Stimulated activated CD4-positive, alpha-beta T cell treated with anti-CD3 and anti-CD28 coated beads, Interleukin-2, amount 100 ng/mL, for 4 hours (primary cell): ENCODE measurements around the gene COLEC12.

Experiments used
- DNase-seq: peaks from one replicate; pipeline ENCODE4 v3.0.0-alpha.2; 2020; ENCODE audit warnings: low read depth

COLEC12 gene

DNA sequence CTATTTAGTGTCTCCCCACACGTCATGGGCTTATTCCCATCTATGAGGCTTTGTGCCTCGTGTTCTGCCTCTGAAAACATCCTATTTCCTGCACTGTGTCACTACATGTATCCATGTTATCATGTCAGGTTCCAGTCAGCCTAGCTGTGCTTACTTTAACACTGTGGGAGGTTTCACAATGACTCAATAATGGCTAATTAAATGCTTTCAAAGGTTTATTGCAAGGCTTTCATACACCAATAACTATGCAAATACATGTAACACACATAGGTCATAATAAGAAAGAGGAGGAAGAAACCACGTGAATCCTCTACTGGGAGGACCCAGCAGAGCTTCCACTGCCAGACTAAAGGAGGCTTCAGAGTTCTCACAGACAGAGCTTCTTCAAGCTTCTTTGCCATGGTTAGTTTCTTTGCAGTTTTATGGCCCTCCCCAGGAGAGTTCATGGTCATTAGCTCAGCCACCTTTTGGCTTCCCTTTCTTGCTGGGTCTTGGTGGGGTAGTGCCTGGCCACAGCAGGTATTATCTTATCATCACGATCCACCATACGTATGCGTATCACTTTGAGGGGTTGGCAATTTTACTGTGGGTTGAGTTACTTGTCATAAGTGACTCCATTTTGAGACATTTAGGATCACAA, 5.1 kb upstream of the COLEC12 start:
- no peak for DNase-seq

DNA sequence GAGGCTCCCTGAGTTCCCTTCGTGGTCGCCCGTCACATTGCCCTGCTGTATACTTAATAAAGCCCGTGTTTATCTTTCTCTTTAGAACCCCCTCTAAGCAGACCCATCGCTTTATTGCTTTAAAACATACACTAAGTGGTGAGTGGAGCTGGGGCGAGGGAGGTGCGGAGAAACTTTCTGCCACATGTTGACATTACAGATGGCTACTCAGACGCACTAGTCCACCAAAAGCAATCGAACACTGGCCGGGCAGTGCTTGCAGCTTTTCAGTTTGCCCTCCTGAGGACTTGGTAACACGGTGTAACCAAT, 859 bp upstream of the COLEC12 start:
- DNase-seq, result no peak

DNA sequence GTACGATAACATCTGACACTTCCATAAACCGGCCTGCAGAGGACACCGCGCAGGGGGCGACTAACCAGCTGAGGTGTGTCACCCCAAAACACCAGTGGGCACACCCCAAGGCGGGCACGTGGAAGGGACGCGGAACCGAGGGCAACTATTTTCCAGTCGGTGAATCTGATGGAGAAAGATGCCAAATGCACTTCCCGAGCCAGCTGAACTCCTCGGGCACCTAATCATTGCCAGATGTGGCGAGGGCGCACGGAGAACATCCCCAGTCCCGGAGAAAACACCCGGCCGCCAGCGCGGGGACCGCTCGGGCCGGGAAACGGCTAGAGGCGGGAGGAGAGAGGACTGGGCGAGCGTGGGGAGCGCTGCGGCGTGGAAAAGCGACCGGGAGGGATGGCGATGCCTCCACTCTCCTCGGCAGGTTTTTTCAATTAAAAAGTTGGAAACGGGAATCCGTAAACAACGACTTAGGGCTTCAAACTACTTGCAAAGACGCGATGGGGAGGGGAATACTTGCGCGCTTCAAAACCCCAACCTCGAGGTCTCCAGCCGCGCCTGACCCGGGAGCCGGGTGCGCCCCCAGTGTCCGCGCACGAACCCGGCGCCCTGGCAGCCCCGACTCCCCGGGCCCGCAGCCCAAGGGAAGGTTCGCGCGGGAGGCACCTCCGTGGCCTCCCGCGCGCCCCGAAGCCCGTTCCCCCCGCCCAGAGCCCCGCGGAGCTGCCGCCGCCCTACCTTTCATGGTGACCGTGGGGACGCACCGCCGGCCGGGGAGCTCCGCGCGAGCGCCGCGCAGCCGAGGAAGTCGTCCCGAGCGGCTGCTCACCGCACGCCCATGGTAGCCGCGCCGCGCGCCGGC, 497 bp downstream of the COLEC12 start:
- DNase-seq, result no peak

DNA sequence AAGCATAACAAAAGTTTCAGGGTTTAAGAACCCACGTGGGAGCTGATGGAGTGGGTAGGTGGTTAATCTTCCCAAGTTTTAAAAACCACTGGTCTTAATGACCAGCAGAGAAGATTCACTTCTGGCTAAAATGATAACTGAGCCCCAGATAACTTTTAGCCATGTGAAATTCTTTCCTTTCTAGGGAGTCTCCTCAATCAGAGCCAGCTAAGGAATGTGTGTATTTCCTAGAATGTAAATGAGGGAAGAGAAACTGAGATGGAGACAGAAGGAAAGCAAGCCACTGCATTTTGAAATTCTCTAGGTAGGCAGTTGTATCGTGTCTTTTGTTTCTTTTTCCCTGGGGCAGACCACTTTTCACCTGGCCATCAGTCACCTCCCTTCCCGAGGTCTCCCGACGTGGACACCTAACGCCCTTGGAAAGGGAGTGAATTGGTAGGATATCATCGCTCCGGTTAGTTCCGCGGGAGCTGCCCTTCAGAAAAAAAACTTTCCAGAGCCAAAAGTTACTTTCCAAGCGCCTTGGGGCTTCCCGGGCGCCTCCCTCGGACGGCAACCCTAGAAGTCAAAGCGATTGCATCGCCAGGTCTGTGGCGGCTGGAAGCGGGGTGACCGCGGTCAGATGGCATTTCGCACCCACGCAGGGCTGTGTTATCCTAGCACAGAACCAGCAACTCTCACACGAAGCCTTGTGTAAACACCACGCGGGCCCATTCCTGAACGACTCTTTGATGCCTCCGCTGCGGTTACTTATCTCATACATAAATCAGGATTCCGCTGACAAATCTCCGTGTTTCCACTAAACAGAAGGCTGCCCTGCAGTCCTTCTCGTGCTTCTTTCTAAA, 1.3 kb downstream of the COLEC12 start:
- no peak for DNase-seq

DNA sequence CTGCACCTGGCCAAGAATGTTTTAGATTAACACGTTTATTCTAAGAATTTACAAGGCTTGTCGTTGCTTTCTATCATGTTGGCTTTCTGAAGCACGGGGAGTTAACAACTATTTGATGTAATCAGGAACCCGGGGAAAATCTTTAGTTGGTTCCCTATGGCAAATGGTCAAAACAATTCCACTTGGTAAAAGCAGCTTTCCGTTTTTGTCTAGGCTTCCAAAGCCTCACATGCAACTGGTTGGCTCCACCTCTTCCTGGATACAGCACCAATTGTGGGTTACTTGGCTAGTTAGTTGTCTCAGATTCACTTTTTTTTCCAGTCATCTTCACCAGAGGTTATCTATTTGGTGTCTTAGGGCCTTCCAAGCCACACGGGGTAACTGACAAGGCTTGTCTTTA, 2.8 kb downstream of the COLEC12 start:
- DNase-seq, result no peak

DNA sequence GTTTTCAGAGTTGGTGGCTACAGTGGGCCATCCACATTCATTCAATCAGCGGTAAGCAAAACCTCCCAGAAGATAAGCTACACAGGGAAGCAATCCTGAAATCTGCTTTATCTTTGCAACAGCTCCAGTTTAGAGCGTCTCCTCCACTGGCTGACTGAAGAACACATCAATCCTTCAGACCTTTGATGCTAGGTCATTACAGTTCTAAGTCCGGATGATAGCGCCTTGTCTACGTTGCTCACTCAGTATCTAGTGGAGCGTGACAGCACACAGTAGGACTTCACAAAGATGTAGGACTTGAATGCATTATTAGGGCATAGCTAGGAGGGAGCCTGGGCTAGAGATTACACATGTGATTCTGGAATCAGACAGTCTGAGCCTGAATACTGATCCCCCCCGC, 5.0 kb downstream of the COLEC12 start:
- no peak for DNase-seq

DNA sequence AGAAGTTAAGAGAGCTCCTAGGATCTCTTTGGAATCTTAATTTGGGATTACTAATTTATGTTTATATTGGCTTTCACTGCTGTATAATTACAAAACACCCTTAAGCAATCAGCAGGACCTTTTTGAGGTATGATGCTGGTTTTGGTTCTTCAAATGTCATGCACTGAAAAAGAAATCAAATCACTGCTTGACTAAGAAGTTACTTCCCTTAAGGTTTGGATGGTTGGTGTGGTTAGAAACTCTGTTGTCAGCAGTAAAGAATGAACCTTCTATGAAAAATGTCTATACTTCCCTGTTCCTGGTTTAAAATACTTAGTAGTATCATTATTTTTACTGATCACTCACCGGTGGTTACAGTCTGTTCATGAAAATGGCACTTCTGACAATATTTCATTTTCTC, 5.5 kb downstream of the COLEC12 start:
- DNase-seq, result no peak

DNA sequence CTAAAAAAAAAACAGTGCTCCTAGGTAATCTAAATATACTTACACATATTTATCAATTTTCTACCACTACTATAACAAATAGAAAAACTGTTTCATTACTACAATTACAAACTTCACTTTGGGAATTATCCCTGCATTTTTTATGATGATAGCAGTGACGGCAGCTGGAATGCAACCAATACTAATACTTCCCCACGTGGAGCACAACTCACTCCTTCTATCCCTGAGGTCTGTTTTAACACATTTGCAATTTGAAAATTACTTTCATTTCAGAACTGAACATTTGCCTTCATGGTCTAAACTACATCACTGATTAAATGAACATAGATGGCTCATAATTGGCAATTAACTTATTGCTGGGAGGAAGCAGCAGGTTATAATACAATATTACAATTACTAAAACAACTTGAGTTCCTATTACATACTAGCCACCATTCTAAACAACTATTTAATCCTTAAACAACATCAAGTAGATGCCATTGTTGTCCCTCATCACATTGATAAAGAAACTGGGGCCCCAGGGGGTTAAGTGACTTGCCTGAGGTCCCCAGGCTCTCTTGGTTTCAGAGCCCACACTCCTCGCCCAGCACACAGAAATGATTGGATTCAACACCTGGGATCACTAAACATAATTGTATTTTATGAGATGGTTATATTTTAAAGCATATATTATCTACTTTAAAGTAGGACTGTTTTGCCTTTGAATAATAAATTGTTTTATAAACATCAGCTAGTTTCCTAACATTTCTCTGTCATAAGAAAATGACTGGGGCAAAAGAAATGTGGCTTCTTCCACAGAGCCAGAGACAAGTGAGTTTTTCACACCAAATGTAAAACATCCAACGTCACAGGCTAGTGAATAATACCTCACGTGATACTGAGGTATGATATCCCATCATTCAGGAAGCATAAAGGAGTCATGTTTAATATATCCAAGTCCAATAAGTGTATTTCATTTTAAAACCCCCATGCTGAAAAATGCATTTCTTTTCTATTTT, 6.2 kb downstream of the COLEC12 start:
- DNase-seq, result no peak

DNA sequence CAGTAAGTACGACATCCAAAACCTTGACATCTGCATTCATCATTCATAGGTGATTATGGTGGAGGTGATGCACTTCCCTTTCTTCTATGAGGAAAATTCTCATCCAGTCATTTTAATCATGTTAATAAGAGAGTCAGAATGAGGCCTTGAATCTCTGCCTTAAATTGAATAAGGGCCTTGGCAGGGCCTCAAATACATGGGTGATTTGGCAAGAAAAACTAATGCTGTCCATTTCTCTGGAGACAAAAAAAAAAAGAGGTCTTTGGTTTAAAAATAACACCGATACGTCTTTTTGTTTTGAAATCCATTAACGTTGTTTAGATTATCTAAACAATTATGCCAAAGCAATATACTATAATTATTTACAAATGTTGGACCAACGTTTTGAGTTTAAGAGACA, 8.1 kb downstream of the COLEC12 start:
- no peak for DNase-seq

DNA sequence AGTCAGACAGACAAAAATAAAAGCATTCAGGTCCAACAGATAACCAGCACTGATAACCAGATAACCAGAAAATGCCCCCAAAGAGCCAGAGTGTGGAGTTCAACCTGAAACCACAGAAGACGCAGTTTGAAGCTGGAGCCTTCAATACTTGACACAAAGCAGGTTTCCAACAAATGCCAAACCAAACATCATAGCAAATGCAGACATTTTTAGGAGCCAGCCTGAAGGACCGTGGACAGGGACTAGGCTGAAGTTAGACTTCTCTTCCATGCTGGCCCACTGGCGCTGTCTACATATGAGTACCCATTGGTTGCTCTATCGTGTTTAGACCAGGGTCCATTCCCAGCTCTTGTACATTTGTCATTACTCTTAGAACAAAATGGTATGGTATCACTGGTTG, 9.9 kb downstream of the COLEC12 start:
- DNase-seq, result no peak

DNA sequence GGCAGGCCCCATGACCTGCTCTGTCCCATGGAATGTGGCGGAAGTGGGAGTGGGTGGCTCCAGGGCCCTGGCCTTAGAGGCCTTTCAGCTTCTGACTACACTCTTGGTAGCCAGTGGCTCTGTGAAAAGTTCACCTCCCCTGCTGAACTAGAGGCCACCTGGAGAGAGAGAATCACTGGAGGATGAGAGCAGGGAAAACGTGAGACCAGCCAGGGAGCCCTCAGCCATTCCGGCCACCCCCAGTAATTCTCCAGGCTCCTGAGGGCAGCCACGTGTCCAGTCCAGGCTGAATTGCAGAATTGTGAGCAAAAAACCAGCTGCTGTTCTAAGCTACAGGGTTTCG, 10.5 kb downstream of the COLEC12 start:
- DNase-seq, result no peak

DNA sequence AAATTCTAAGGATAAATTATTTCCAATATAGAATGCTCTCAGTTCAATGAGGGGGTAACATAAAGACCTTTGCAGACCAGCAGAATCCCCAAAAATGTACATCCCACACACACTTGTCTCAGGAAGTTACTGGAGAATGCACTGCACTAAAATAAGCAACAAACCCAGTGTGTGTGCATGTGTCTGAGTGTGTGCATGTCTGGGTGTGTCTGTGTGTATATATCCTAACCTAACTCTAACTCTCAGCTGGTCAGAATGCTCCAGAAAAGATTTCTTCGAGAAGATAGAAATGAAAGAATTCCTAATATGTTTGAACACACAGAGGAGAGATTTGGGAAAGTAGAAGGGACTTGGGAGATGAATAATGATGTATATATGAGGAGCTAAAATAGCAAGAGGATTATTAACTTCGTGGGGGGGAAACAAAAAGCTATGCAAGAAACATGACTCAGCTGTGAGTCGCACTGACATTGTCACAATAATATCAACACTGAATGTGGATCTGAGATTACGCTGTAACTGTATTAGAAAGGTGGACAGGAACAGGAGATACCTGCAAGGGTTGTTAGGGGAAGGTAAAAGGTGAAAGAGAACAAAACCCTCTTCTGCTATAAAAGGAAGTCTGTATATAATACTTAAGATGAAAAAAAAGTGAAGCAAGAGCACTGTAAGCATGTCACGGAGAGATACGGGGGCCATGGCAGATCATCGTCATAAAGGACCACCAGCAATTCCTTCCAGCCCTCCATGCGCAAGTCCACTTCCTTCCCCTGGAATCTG, 11.1 kb downstream of the COLEC12 start:
- no peak for DNase-seq

DNA sequence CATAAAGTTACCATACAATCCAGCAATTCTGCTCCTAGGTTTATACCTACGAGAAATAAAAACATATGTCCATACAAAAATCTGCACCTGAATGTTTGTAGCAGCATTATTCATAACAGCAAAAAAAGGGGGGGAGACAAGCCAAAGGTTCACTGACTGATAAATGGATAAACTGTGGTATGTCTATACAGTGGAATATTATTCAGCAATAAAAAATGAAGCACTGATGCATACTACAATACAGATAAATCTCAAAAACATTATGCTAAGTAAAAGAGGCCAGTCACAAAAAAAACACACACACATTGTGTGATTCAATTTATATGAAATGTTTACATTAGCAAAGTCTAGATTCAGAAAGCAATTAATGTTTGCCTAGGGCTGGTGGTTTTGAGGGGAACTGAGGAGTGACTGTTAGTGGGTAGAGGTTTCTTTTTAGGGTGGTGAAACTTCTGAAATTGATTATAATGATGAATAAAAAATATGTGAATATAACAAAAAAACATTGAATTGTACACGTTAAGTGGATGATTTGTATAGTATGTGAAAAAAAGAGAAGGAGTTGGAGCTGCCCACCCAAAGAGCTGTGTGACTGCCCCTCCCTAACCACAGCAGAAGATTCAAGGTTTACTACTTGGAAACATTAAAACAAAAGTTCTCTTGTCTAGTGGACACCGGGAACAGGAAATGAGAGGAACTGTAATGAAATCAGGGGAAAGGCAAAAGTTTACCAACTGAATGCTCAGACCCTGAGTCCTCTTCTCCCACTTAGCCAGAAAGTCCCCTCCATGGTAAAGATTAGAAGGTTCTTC, 13.4 kb downstream of the COLEC12 start:
- DNase-seq, result no peak

DNA sequence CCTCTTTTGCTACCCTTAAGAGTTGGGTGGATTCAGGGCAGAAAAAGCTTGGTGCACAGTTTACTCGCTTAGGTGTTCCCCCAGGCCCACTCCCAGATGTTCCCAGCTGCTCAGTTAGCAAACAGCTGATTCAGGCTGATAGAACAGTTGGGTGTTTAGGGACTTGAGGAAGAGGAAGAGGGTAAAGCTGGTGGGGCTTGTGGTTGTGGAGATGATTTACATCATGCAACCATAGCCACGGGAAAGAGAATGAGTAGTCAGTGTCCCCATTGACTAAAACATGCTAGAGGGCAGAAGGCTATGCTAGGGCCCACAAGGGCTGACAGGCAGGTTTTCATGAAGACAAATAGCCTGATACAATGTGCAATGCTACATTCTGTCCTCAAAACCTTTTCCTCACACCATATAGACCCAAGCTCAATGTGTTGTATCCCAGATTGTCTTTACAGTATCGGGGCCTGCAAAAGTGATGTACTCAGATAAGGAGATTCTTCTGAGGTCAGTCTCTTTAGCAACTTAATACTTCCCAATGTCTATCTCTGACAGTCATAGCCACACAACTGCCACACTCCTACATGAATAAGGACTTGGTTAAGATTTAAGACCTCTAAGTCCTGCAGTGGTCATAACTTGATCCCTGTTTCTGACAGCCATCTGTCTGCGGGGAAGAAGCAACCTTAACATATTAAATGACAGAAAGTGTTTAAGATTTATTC, 15.6 kb downstream of the COLEC12 start:
- no peak for DNase-seq

DNA sequence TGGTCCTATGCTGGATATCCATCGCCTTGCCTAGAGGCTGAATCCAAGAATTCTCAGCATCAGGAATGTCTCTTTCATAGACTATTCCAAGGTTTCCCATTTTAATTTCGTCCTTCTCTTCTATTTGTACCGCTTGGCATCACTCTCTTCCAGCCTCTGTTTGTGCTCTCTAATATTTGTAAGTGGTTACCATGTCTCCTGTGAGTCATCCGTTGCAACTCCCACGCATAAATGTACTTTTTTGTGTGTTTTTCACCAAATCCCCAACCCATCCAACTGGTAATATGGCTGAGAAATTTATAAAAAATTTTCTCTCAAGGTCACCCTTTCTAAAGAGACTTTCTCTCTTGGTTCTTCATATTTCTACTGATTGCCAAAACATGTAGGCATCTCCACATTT, 21.8 kb downstream of the COLEC12 start:
- DNase-seq, result no peak

DNA sequence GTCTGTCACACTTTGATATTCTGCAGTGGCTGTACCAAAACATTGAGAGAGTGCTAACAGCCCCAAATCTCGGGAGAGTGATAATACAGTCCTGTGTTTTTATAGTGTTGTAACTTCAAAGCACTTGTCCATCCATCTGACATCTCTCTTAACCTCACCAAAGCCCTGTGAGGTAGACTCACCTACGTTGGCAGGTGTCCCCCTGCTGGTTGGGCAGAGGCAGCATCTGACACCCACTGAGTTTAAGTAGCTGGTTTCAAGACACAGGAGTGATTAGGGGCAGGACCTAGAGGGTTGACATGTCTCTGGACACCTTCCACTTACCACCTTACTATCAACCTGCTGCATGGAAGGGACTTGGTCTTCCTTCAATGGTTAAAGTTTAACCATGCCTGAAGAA, 22.9 kb downstream of the COLEC12 start:
- no peak for DNase-seq

DNA sequence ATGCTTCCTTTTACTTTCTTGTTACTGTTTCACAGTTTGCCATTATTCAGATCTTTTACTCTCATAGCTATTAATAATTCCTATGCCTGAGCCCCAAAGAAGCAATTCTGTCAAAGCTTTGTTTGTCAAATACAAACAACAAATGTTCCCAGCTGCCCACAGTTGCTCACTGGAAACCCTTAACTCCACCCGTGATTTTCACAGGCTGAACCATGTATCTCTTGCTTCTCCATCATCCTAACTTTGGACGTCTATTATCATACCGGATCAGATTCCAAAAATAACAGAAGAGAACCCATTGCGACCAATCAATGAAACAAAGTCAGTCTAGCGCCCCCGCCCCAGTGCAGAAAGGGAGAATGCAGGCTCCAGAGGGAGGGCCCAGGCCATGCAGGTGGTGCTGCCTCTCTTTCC, 24.2 kb downstream of the COLEC12 start:
- DNase-seq, result no peak

DNA sequence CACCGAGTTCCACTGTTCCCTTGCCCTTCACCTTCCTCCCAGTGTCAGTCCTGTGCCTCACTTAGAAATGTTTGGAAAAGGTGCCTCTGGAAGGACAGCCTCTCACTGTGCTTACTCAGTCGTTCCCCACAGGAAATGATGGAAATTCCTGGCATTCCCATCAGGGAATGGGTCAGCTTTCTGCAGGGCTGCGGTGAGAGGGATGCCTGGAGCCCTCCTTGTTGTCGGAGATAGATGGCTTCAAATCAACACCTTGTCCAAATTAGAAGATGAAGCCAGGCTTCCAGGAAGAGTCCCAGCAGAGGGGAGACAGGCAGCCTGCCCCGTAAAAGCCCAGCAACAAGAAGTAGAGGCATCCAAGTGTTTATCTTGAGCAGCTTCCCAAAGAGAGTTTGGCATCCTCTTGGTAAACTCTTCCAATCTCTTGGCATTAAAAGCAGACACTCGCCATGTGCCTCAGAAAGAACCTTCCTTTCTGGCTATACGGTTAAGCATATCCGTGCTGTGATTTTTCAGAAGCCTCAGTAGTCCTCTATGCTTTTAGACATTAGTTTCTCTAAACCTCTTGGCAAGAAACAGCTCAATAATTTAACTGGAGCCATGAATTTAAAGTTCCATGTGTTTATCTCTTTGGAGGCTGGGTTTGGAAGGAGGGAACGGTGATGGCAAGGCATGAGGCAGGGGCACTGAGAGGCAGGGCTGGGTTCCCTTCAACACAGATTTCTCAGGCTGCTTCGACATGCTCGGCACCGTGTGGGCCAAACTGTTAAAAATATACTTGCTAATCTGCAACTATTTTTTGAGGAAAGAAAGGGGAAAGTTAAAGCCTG, 25.1 kb downstream of the COLEC12 start:
- DNase-seq, result no peak

DNA sequence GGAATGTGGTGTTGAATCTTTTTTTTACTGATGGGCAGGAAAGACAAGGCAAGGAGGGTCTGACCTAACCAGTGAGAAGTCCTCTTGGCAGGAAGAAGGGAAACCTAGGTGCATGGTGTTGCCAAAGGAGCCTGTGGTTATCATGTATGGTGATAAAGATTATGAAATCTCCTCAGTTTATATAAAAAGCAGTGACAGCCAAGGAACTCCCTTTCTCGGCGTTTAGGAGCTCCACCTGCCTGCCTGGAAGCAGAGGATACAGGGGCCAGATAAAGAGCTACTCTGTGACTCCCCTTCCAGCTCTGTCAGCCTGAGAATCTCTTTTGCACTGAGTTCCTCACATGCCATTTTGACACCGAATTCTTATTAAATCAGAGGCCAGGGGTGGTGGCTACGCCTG, 26.1 kb downstream of the COLEC12 start:
- no peak for DNase-seq
